Stomach (tissue), 9 donors: ENCODE data around the gene TGFB3. TPM values are rescaled to one million over a fixed set of nuclear protein-coding genes. Genes with fewer than 3 reads are reported as not detected.

Experiments used
- DNase-seq, 2 donors: peaks; one replicate each; pipeline versions ENCODE4 v3.0.0 to v3.0.0-alpha.2; 2013 to 2019
- H3K27ac ChIP-seq, 5 donors: fragments of 200-600 bp in 4 of 5; sonication (generic) in 4 of 5; one replicate each; pipeline ENCODE4 v1.5.1; 2013 to 2019; ENCODE audit warnings: mild to moderate bottlenecking in 1 of 5, moderate library complexity in 1 of 5
- H3K27me3 ChIP-seq, 3 donors: fragments of 200-600 bp; sonication (generic); one replicate each; pipeline ENCODE4 v1.5.1; 2017 to 2019; ENCODE audit warnings: mixed run types in 1 of 3
- H3K36me3 ChIP-seq, 4 donors: fragments of 200-600 bp; sonication (generic); 1 replicate in 3 of 4; 2 replicates in 1 of 4; pipeline ENCODE4 v1.5.1; 2016 to 2019
- H3K4me1 ChIP-seq, 4 donors: fragments of 200-600 bp; sonication (generic); one replicate each; pipeline ENCODE4 v1.5.1; 2016 to 2019
- H3K4me3 ChIP-seq, 4 donors: fragments of 200-600 bp; sonication (generic) in 3 of 4; one replicate each; pipeline ENCODE4 v1.5.1; 2016 to 2019; ENCODE audit warnings: mild to moderate bottlenecking in 1 of 4
- H3K9me3 ChIP-seq, 4 donors: fragments of 200-600 bp; sonication (generic); one replicate each; pipeline ENCODE4 v1.5.1; 2016 to 2019
- EP300 ChIP-seq: sonication (generic); formaldehyde crosslinking; IDR thresholded peaks from one replicate; pipeline ENCODE4 v1.6.1; 2017; ENCODE audit warnings: antibody characterized with exemption
- POLR2A ChIP-seq, 4 donors: fragments of 450-650 bp; IDR thresholded peaks; one replicate each; pipeline ENCODE4 v1.6.1; 2016; ENCODE audit warnings: antibody characterized with exemption in 4 of 4, control low read depth in 2 of 4, mild to moderate bottlenecking in 1 of 4, moderate library complexity in 1 of 4
- POLR2AphosphoS5 ChIP-seq, 3 donors: sonication (generic); formaldehyde crosslinking; IDR thresholded peaks; one replicate each; pipeline ENCODE4 v1.6.1; 2016; ENCODE audit warnings: antibody characterized with exemption in 3 of 3
- WGBS, 5 donors: extraction: QIAGEN DNeasy Blood & Tissue Kit in 3 of 5; methylation state at CpG; one replicate each; pipeline versions ENCODE4 v1.1.5 to v1.1.7; 2013 to 2018; 5-methylcytosine and 5-hydroxymethylcytosine counted together
- intact Hi-C: fragments of 100-400 bp; cut with DNase I; formaldehyde crosslinking; loops from one replicate; pipeline ENCODE4 v1.15.1; 2023; ENCODE audit warnings: low total_unique reads
- polyA plus RNA-seq, 3 donors: library from polyadenylated mRNA; stranded (reverse); fragments of 200-250 nt; gene quantifications; one replicate each; pipeline ENCODE4 v1.2.3, GENCODE V29; 2013
- total RNA-seq, 5 donors: library from RNA; depleted of rRNA; stranded (reverse); fragments of >200 nt; gene quantifications; one replicate each; pipeline versions ENCODE4 v1.1.0 to v1.2.3, GENCODE V29; 2014 to 2016
- TF ChIP-seq, protein P1 (sequence below), 7 experiments: fragments of 450-650 bp in 4 of 7; fragments of 200-600 bp in 3 of 7; sonication (generic) in 3 of 7; IDR thresholded peaks; one replicate each; pipeline ENCODE4 v1.5.1; 2016 to 2019; ENCODE audit warnings: antibody characterized with exemption in 7 of 7, control low read depth in 2 of 7, mild to moderate bottlenecking in 1 of 7
- donor health status: healthy with polysubstance abuse.
- donor health status: Bipolar disorder and iron deficiency.
- donor health status: healthy.

The TGFB3 gene
- total and polyA plus RNA-seq, 8 donors, result 2.0 to 24.6 (median 13.9) TPM; not detected in 1

DNA sequence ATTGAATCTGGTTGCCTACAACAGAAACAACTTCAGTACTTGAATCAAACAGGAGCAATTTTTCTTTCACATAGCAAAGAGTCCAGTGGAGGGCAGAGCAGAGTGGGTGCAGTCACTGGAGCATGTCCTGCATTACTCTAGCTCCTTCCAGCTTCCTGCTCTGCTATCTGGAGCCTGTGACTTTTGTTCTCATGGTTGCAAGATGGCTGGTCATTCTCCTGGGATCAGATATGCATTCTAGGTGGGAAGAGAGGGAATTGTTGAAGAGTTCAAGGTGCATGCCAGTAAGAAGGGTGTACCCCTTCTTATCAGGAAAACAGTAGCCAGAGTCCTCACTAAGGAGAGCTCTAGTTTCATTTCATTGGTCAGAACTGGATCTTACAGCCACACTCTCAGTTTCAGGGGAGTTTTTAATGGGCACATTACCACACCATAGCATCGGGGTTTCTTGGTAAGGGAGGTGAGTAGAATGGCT, 11.8 kb upstream of the TGFB3 start:
- Histone ChIP-seq H3K36me3 (peaks cover 8 to 77% (median 58%) of the 10 kb centered on the region in 4 donors), H3K4me3 (no peak overlapping the region), H3K9me3 (no peaks in the 10 kb centered on the region), H3K27me3 (no peaks in the 10 kb centered on the region), H3K4me1 (peaks cover 0 to 28% (median 8%) of the 10 kb centered on the region in 4 donors), H3K27ac (peak overlapping the region in 2 of 5 donors; percentile 71 to 85)
- WGBS, 5 donors, result 50 to 68% (median 63%) methylated on average over 1 of the region's 1 CpG
- intact Hi-C loops, result no loop called here
- TF ChIP-seq POLR2AphosphoS5 (IDR thresholded peaks at IDR 0.05), result peak in 1 of 3 donors; percentile 65
- TF ChIP-seq, protein P1, sequence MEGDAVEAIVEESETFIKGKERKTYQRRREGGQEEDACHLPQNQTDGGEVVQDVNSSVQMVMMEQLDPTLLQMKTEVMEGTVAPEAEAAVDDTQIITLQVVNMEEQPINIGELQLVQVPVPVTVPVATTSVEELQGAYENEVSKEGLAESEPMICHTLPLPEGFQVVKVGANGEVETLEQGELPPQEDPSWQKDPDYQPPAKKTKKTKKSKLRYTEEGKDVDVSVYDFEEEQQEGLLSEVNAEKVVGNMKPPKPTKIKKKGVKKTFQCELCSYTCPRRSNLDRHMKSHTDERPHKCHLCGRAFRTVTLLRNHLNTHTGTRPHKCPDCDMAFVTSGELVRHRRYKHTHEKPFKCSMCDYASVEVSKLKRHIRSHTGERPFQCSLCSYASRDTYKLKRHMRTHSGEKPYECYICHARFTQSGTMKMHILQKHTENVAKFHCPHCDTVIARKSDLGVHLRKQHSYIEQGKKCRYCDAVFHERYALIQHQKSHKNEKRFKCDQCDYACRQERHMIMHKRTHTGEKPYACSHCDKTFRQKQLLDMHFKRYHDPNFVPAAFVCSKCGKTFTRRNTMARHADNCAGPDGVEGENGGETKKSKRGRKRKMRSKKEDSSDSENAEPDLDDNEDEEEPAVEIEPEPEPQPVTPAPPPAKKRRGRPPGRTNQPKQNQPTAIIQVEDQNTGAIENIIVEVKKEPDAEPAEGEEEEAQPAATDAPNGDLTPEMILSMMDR (IDR thresholded peaks at IDR 0.05), result no peak
- DNase-seq, result peak in 1 of 2 donors; percentile 65

DNA sequence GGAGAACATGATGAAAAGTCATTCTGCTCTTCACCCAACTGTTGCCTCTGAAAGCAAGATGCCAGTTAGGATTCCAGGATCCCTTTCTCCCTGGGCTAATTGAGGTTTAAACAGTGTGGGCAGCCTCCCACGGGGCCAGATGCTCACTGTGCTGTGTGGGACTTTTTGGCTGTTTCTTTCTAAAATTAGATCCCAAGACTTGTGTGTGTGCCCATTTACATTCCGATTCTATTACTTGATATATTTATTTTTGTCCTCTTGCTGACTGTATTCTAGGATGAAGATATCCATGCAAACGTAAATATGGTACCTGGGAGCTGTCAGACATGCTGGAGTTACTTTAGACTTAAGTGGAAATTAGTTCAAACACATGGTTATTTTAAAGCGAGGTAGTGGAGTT, 10.0 kb upstream of the TGFB3 start:
- intact Hi-C loops, result no loop called here
- TF ChIP-seq, protein P1 (IDR thresholded peaks at IDR 0.05), result no peak
- no peak for TF ChIP-seq EP300
- no peak for TF ChIP-seq POLR2AphosphoS5 (IDR thresholded peaks at IDR 0.05)
- TF ChIP-seq POLR2A (IDR thresholded peaks at IDR 0.05), result no peak
- no peak overlapping the region for H3K4me3 ChIP-seq
- DNase-seq, result no peak
- no peaks in the 10 kb centered on the region for H3K27me3 ChIP-seq
- peaks cover 2 to 40% (median 16%) of the 10 kb centered on the region in 4 donors for H3K4me1 ChIP-seq
- H3K27ac ChIP-seq, result peak overlapping the region in 3 of 5 donors; percentile 21 to 85 (median 38)
- no peaks in the 10 kb centered on the region for H3K9me3 ChIP-seq
- 57 to 89% (median 80%) methylated on average over 4 of the region's 4 CpGs for WGBS, 5 donors
- peaks cover 4 to 58% (median 40%) of the 10 kb centered on the region in 4 donors for H3K36me3 ChIP-seq

DNA sequence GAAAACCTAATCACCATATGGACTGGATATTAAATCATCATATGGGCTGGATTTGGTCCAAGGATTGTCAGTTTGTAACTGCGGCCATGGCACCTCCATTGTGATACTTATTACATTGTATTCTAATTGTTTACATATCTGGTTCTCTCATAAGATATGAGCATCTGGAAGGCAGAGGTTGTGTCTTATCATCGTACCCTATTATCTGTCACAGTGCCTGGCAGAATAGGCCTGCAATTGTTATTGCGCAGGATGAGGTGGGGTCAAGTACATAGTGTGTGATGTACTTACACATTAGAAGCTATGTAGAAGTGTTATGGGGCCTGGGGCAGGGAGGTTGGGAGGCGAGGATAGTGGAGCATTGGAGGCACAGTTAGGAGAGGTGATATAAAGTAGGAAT, 8.5 kb upstream of the TGFB3 start:
- Histone ChIP-seq H3K4me3 (no peak overlapping the region), H3K36me3 (peaks cover 4 to 46% (median 27%) of the 10 kb centered on the region in 4 donors), H3K9me3 (no peaks in the 10 kb centered on the region), H3K4me1 (peaks cover 6 to 41% (median 24%) of the 10 kb centered on the region in 4 donors), H3K27ac (peak overlapping the region in 3 of 5 donors; percentile 49 to 85 (median 83)), H3K27me3 (no peaks in the 10 kb centered on the region)
- intact Hi-C loops, result no loop called here
- DNase-seq, result no peak
- 90 to 96% (median 95%) methylated on average over 4 of the region's 4 CpGs for WGBS, 5 donors
- TF ChIP-seq POLR2AphosphoS5 (IDR thresholded peaks at IDR 0.05) (no peak), EP300 (no peak), POLR2A (IDR thresholded peaks at IDR 0.05) (no peak)
- TF ChIP-seq, protein P1 (IDR thresholded peaks at IDR 0.05), result no peak

DNA sequence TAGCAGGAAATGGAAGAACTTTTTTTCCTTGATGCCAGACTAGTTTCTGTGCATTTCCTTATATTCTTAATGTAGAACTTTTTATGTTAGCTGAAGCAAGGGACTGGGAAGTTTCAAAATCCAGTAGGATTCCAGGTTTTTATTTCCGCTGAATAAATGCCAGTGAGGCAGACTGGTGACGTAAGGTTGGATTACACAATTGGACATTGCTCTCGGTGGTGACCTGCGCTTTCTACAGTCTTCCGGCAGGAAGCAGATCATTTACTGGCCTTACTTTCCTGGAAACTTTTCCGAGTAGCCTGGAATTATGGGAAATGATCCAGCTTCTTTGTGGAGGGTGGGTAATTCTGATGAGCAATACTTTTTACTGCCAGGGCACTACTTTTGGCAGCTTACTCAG, 7.3 kb upstream of the TGFB3 start:
- H3K4me3 ChIP-seq, result no peak overlapping the region

More for the DNA sequence above, 7.3 kb upstream of the TGFB3 start:
- Histone ChIP-seq H3K27me3 (no peaks in the 10 kb centered on the region), H3K36me3 (peaks cover 4 to 43% (median 27%) of the 10 kb centered on the region in 4 donors), H3K9me3 (no peaks in the 10 kb centered on the region), H3K4me1 (peaks cover 6 to 53% (median 31%) of the 10 kb centered on the region in 4 donors), H3K27ac (peak overlapping the region in 4 of 5 donors; percentile 49 to 85 (median 71))
- peak in 1 of 2 donors; percentile 61 for DNase-seq
- 65 to 84% (median 79%) methylated on average over 6 of the region's 6 CpGs for WGBS, 5 donors
- TF ChIP-seq, protein P1 (IDR thresholded peaks at IDR 0.05), result no peak
- TF ChIP-seq POLR2A (IDR thresholded peaks at IDR 0.05), result no peak
- TF ChIP-seq EP300, result peak; percentile 56
- peak in 2 of 3 donors; percentile 19 to 67 for TF ChIP-seq POLR2AphosphoS5 (IDR thresholded peaks at IDR 0.05)
- intact Hi-C loops, result loop anchor here (5.0 kb wide), 1 partner anchor 282 kb away; no protein-coding TSS in a partner anchor
